Fibroblast of lung (primary cell): ENCODE data around the gene FBXL17. TPM values are rescaled to one million over a fixed set of nuclear protein-coding genes. Genes with fewer than 3 reads are reported as not detected.

Experiments
- DNase-seq, 2 donors: peaks; one replicate each; pipeline versions ENCODE4 v3.0.0 to v3.0.0-alpha.2; 2010; ENCODE audit warnings: low read depth in 2 of 2
- H2AFZ ChIP-seq: 2 replicates; pipeline ENCODE4 v1.5.1; 2012; ENCODE audit warnings: low read length, control low read depth, inconsistent platforms
- H3K27ac ChIP-seq: 2 replicates; pipeline ENCODE4 v1.5.1; 2011; ENCODE audit warnings: low read length, control low read depth; ENCODE audit not compliant: insufficient read depth
- H3K27me3 ChIP-seq: 2 replicates; pipeline ENCODE4 v1.5.1; 2011; ENCODE audit warnings: mild to moderate bottlenecking, low read length; ENCODE audit not compliant: control insufficient read depth, insufficient read depth
- H3K36me3 ChIP-seq: 2 replicates; pipeline ENCODE4 v1.5.1; 2011; ENCODE audit warnings: low read length; ENCODE audit not compliant: control insufficient read depth, insufficient read depth
- H3K4me1 ChIP-seq: 2 replicates; pipeline ENCODE4 v1.5.1; 2011; ENCODE audit warnings: low read length; ENCODE audit not compliant: control insufficient read depth, insufficient read depth; ENCODE audit errors: extremely low read depth
- H3K4me2 ChIP-seq: 2 replicates; pipeline ENCODE4 v1.5.1; 2011; ENCODE audit warnings: low read length, control low read depth; ENCODE audit not compliant: insufficient read depth; ENCODE audit errors: extremely low read depth
- H3K4me3 ChIP-seq, 4 experiments: fragments of 200-600 bp in 1 of 4; sonication (generic) in 1 of 4; replicated peaks in 1 of 4; 2 replicates each; pipeline ENCODE4 v1.5.1; 2011 to 2016; ENCODE audit warnings: low read length in 4 of 4, low read depth in 3 of 4, mild to moderate bottlenecking in 3 of 4, control low read depth in 2 of 4, inconsistent platforms in 1 of 4, mixed read lengths in 1 of 4; ENCODE audit not compliant: insufficient read depth in 1 of 4; ENCODE audit errors: control extremely low read depth in 1 of 4
- H3K79me2 ChIP-seq: 2 replicates; pipeline ENCODE4 v1.5.1; 2012; ENCODE audit warnings: mild to moderate bottlenecking, low read length, inconsistent platforms; ENCODE audit not compliant: control insufficient read depth, insufficient read depth
- H3K9ac ChIP-seq: 2 replicates; pipeline ENCODE4 v1.5.1; 2011; ENCODE audit warnings: mild to moderate bottlenecking, low read length, control low read depth; ENCODE audit not compliant: insufficient read depth
- H3K9me3 ChIP-seq: 2 replicates; pipeline ENCODE4 v1.5.1; 2012; ENCODE audit warnings: low read depth, low read length; ENCODE audit not compliant: control insufficient read depth, insufficient read depth
- H4K20me1 ChIP-seq: 2 replicates; pipeline ENCODE4 v1.5.1; 2011; ENCODE audit warnings: low read length; ENCODE audit not compliant: control insufficient read depth, insufficient read depth; ENCODE audit errors: extremely low read depth
- EZH2 ChIP-seq: IDR thresholded peaks from 2 replicates; pipeline ENCODE4 v1.5.1; 2012; ENCODE audit warnings: low read length, control low read depth, mild to moderate bottlenecking; ENCODE audit errors: missing control alignments
- polyA plus RNA-seq, 2 donors: library from polyadenylated mRNA; depleted of rRNA in 1 of 2; stranded (reverse) in 1 of 2; unstranded in 1 of 2; fragments of >200 nt; gene quantifications; 2 replicates each; pipeline ENCODE4 v1.2.1, GENCODE V29; 2011 to 2012; ENCODE audit warnings: missing spikeins in 1 of 2
- total RNA-seq: library from RNA; depleted of rRNA; stranded (reverse); fragments of >200 nt; gene quantifications from 2 replicates; pipeline ENCODE4 v1.2.1, GENCODE V29; 2014
- TF ChIP-seq, protein P1 (sequence below), 2 donors: IDR thresholded peaks in 1 of 2; conservative IDR thresholded peaks in 1 of 2; 1 replicate in 1 of 2; 2 replicates in 1 of 2; pipeline ENCODE4 v1.5.1; 2011 to 2012; ENCODE audit warnings: low read length in 2 of 2, control low read depth in 1 of 2, inconsistent platforms in 1 of 2, low read depth in 1 of 2, mild to moderate bottlenecking in 1 of 2

The FBXL17 gene
- total and polyA plus RNA-seq, 2 donors (not counting 1 experiment from before 2014, with no cell fraction given): 7.1 to 8.3 TPM

DNA sequence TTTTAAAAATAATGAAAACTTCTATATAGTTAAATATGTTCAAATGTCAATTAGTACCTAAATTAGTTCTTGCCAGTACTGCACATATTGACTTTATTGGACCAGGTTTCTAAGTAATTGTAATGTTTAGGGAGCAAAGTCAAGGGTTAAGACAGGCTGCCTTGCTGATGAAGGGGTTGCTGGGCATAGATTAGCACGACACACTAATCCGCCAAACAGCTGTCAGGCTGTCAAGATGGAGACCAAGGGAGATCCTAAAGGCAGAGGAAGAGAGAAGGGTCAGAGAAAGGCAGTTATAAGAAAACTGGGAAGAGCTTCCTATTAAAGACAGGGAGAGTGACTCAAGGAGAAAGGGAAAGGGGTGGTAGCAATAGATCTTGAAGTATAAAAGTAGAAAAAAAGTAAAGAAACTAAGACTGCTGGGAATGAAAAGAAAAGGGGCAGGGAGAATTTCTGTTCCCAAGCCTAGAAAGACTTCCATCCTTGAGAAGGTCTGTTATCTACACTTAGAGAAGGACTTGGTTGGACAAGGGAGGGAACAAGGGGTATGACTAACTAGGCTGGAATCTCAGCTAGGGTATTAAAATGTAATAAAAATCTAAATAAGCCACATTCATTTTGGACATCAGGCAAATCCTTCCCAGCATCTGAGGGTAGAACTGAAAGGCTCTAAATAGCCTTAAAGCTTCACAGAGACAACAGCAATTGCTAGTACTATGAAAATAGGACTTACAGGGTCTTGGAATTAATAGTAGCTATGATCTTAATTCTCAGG is 188.7 kb downstream of the FBXL17 start:
- TF ChIP-seq, protein P1, sequence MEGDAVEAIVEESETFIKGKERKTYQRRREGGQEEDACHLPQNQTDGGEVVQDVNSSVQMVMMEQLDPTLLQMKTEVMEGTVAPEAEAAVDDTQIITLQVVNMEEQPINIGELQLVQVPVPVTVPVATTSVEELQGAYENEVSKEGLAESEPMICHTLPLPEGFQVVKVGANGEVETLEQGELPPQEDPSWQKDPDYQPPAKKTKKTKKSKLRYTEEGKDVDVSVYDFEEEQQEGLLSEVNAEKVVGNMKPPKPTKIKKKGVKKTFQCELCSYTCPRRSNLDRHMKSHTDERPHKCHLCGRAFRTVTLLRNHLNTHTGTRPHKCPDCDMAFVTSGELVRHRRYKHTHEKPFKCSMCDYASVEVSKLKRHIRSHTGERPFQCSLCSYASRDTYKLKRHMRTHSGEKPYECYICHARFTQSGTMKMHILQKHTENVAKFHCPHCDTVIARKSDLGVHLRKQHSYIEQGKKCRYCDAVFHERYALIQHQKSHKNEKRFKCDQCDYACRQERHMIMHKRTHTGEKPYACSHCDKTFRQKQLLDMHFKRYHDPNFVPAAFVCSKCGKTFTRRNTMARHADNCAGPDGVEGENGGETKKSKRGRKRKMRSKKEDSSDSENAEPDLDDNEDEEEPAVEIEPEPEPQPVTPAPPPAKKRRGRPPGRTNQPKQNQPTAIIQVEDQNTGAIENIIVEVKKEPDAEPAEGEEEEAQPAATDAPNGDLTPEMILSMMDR (conservative IDR thresholded peaks at IDR 0.05 in 1 of 2, IDR thresholded peaks at IDR 0.05 in 1 of 2; ENCODE audit: low read depth in 1 of 2, low read length in 2 of 2): no peak
- TF ChIP-seq EZH2: no peak

DNA sequence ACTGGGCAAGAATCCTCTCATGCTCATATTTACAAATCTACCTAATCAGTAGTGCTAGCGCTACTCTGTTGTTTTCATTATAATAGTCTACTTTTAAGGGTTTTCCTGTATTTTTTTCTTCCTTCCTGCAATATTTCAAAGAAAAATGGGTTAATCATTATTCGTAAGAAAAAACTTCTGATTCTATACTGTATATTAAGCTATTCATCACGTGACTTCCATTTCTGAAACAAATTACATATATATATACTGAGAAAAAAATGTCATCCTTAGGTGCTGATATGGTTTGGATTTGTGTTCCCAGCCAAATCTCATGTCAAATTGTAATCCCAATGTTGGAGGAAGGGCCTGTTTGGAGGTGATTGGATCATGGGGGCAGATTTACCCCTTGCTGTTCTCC is 197.0 kb downstream of the FBXL17 start:
- H3K79me2 ChIP-seq: no peaks in the 10 kb centered on the region
- no peak overlapping the region for H3K4me3 ChIP-seq
- no peaks in the 10 kb centered on the region for H4K20me1 ChIP-seq
- no peaks in the 10 kb centered on the region for H3K27me3 ChIP-seq
- no peak overlapping the region for H3K27ac ChIP-seq
- H2AFZ ChIP-seq: no peak overlapping the region
- no peaks in the 10 kb centered on the region for H3K4me1 ChIP-seq
- H3K36me3 ChIP-seq: no peaks in the 10 kb centered on the region
- no peak for DNase-seq
- H3K9me3 ChIP-seq: no peaks in the 10 kb centered on the region
- TF ChIP-seq, protein P1 (conservative IDR thresholded peaks at IDR 0.05 in 1 of 2, IDR thresholded peaks at IDR 0.05 in 1 of 2; ENCODE audit: low read depth in 1 of 2, low read length in 2 of 2): no peak
- H3K4me2 ChIP-seq: no peak overlapping the region
- no peak overlapping the region for H3K9ac ChIP-seq

More for the DNA sequence above, 188.7 kb downstream of the FBXL17 start:
- no peaks in the 10 kb centered on the region for H3K79me2 ChIP-seq
- no peaks in the 10 kb centered on the region for H3K27me3 ChIP-seq
- no peaks in the 10 kb centered on the region for H3K9me3 ChIP-seq
- no peaks in the 10 kb centered on the region for H4K20me1 ChIP-seq
- H3K4me1 ChIP-seq: no peaks in the 10 kb centered on the region
- no peak overlapping the region for H3K4me2 ChIP-seq
- H3K36me3 ChIP-seq: no peaks in the 10 kb centered on the region
- DNase-seq: peak; percentile 68 to 87
- H3K4me3 ChIP-seq: no peak overlapping the region
- H2AFZ ChIP-seq: no peak overlapping the region
- H3K27ac ChIP-seq: no peak overlapping the region
- H3K9ac ChIP-seq: no peak overlapping the region

GRCh38 chr5:108181975-108182374 is 199.9 kb downstream of the FBXL17 start:
- no peak overlapping the region for H3K4me3 ChIP-seq
- no peak overlapping the region for H2AFZ ChIP-seq
- DNase-seq: no peak
- TF ChIP-seq, protein P1 (conservative IDR thresholded peaks at IDR 0.05 in 1 of 2, IDR thresholded peaks at IDR 0.05 in 1 of 2; ENCODE audit: low read depth in 1 of 2, low read length in 2 of 2): no peak
- TF ChIP-seq EZH2: no peak
- H3K4me2 ChIP-seq: no peak overlapping the region
- no peaks in the 10 kb centered on the region for H3K4me1 ChIP-seq
- H3K9me3 ChIP-seq: no peaks in the 10 kb centered on the region
- no peaks in the 10 kb centered on the region for H4K20me1 ChIP-seq
- H3K9ac ChIP-seq: no peak overlapping the region
- H3K27me3 ChIP-seq: no peaks in the 10 kb centered on the region
- H3K27ac ChIP-seq: no peak overlapping the region
- H3K36me3 ChIP-seq: no peaks in the 10 kb centered on the region
- H3K79me2 ChIP-seq: no peaks in the 10 kb centered on the region
